GM10266 (cell line): ENCODE results near the gene EXOC3L4.
A peak's percentile ranks its signal among the peaks of the same experiment; 100 is the strongest.

Experiments
- DNase-seq: peaks from one replicate; pipeline ENCODE4 v3.0.0; 2012; ENCODE audit errors: extremely low spot score
- CTCF ChIP-seq: IDR thresholded peaks from 2 replicates; pipeline ENCODE4 v1.5.1; 2012; ENCODE audit warnings: mild to moderate bottlenecking, low read depth; ENCODE audit not compliant: control insufficient read depth, insufficient read depth; ENCODE audit errors: missing control alignments

EXOC3L4 gene

GRCh38 chr14:103070971-103071542 lies 23.5 kb upstream of the EXOC3L4 start:
- no peak for DNase-seq

GRCh38 chr14:103071544-103072251 lies 22.8 kb upstream of the EXOC3L4 start:
- no peak for TF ChIP-seq CTCF
- DNase-seq, result no peak

More at GRCh38 chr14:103070971-103071542, 23.5 kb upstream of the EXOC3L4 start:
- TF ChIP-seq CTCF, result no peak

GRCh38 chr14:103072595-103073366 lies 21.7 kb upstream of the EXOC3L4 start:
- DNase-seq, result no peak
- TF ChIP-seq CTCF, result no peak

- no peak for TF ChIP-seq CTCF
- no peak for DNase-seq
Measured at GRCh38 chr14:103073367-103073875, 21.1 kb upstream of the EXOC3L4 start.

GRCh38 chr14:103073876-103074728 lies 20.4 kb upstream of the EXOC3L4 start:
- peak; percentile 7 for TF ChIP-seq CTCF
- DNase-seq, result no peak

- TF ChIP-seq CTCF, result no peak
- DNase-seq, result no peak
Measured at GRCh38 chr14:103074729-103075367, 19.7 kb upstream of the EXOC3L4 start.
